HUES6 (cell line): ENCODE results near the gene ME3.

ENCODE experiments used
- H3K27ac ChIP-seq: 2 replicates; pipeline ENCODE4 v1.7.0; 2013; ENCODE audit warnings: low read depth, mild to moderate bottlenecking, low read length, inconsistent platforms
- H3K27me3 ChIP-seq: 2 replicates; pipeline ENCODE4 v1.6.1; 2013; ENCODE audit warnings: low read length; ENCODE audit not compliant: control insufficient read depth, insufficient read depth
- H3K36me3 ChIP-seq: 2 replicates; pipeline ENCODE4 v1.6.1; 2013; ENCODE audit warnings: low read length; ENCODE audit not compliant: control insufficient read depth, insufficient read depth
- H3K4me1 ChIP-seq: 2 replicates; pipeline ENCODE4 v1.6.1; 2013; ENCODE audit warnings: low read length; ENCODE audit not compliant: control insufficient read depth, insufficient read depth
- H3K4me3 ChIP-seq: 2 replicates; pipeline ENCODE4 v1.5.1; 2013; ENCODE audit warnings: low read depth, low read length
- H3K9ac ChIP-seq: one replicate; pipeline ENCODE4 v1.6.1; 2013; ENCODE audit warnings: mild to moderate bottlenecking, low read length
- H3K9me3 ChIP-seq: 2 replicates; pipeline ENCODE4 v1.6.1; 2013; ENCODE audit warnings: low read depth, low read length; ENCODE audit not compliant: control insufficient read depth, insufficient read depth

The ME3 gene

DNA sequence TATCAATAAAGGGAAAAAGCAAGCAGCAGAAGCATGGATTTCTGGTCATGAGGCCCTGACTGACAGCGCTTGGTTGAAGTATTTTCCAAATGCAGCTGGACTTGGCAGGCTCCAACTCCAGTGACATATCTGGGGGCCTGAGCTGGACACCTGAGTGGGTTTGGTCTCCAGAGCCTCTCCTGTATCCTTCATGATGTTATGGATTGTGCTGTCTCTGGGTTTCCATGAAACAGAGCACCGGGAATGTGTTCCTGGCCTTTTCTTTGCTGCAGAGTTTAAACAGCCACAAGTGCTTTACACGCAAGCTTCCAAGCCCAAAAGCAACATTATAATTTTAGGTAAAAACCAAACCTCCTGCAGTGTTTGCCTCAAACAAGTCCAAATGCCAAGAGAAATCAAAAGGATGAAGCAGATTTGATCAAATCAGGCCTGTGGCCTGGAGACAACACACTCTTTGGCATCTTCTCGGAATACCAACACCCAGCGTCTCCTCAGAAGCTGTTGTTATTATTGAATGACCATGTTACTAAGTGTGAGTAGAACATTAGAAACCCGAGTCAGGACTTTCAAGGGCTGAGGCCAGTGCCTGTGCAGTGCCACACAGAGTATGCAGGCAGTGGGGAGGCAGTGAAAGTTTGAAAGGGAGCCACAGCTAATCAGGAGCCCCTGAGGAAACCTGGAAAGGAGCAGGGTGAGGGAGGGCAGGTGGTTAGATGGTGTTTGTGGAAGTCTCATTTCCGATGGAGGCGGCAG lies 42.0 kb downstream of the ME3 start:
- H3K9me3 ChIP-seq = no peaks in the 10 kb centered on the region
- H3K27me3 ChIP-seq = no peaks in the 10 kb centered on the region
- H3K27ac ChIP-seq = no peak overlapping the region
- no peak overlapping the region for H3K4me3 ChIP-seq
- H3K4me1 ChIP-seq = peaks cover 11% of the 10 kb centered on the region; the same call in 1 of the 2 replicates
- H3K36me3 ChIP-seq = no peaks in the 10 kb centered on the region
- no peak overlapping the region for H3K9ac ChIP-seq

- Histone ChIP-seq H3K27me3 (no peaks in the 10 kb centered on the region), H3K4me3 (no peak overlapping the region)
Measured at GRCh38 chr11:86629045-86629706, 43.2 kb downstream of the ME3 start.

GRCh38 chr11:86627776-86628455 lies 44.5 kb downstream of the ME3 start:
- Histone ChIP-seq H3K27ac (no peak overlapping the region), H3K4me1 (peaks cover 9% of the 10 kb centered on the region; the same call in 1 of the 2 replicates), H3K9ac (no peak overlapping the region), H3K9me3 (no peaks in the 10 kb centered on the region), H3K36me3 (no peaks in the 10 kb centered on the region), H3K27me3 (no peaks in the 10 kb centered on the region), H3K4me3 (no peak overlapping the region)

More at GRCh38 chr11:86629045-86629706, 43.2 kb downstream of the ME3 start:
- Histone ChIP-seq H3K9me3 (no peaks in the 10 kb centered on the region), H3K4me1 (peaks cover 11% of the 10 kb centered on the region; the same call in 1 of the 2 replicates), H3K36me3 (no peaks in the 10 kb centered on the region), H3K9ac (no peak overlapping the region), H3K27ac (no peak overlapping the region)

DNA sequence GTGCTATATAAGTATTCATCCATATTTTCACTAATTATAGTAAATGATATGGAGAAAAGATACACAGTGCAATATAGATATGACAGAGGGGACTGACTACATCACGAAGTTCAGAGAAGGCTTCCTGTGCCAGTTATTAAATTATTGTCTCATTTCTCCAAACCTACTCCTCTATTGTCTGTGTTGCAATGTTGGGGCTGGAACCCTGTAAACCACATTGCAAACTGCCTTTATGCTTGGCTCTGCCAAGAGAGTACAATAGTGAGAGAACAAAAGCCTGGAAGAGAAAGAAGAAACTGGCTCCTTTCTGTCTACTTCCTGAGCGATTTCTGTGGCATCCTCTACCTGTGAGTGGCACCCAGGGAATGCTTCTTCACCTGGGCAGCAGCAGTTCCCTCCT lies 46.4 kb downstream of the ME3 start:
- Histone ChIP-seq H3K4me3 (no peak overlapping the region), H3K36me3 (no peaks in the 10 kb centered on the region), H3K9me3 (no peaks in the 10 kb centered on the region), H3K9ac (no peak overlapping the region), H3K27me3 (no peaks in the 10 kb centered on the region), H3K4me1 (no peaks in the 10 kb centered on the region), H3K27ac (no peak overlapping the region)

GRCh38 chr11:86625544-86625943 lies 46.9 kb downstream of the ME3 start:
- Histone ChIP-seq H3K36me3 (no peaks in the 10 kb centered on the region), H3K27ac (no peak overlapping the region), H3K9ac (no peak overlapping the region), H3K4me1 (no peaks in the 10 kb centered on the region), H3K27me3 (no peaks in the 10 kb centered on the region), H3K4me3 (no peak overlapping the region), H3K9me3 (no peaks in the 10 kb centered on the region)

DNA sequence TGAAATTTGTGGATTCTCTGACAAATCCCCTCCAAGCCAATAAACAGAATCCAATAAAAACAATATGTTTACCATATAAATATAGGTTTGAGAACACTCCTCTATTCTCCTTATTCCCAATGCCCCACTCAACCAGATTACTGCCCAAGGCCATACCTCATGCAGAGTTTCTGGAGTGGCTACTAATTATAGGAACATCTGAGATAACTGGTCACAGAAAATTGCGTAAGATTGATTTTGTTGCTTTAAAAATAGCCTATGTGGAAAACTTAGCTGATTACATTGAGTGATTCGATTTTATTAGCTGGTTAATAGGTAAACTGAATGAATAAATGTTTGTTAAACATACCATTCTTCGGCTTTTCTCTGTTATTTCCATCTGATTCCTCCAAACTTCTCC lies 48.0 kb downstream of the ME3 start:
- Histone ChIP-seq H3K4me3 (no peak overlapping the region), H3K4me1 (no peaks in the 10 kb centered on the region), H3K9ac (no peak overlapping the region), H3K27me3 (no peaks in the 10 kb centered on the region), H3K9me3 (no peaks in the 10 kb centered on the region), H3K27ac (no peak overlapping the region), H3K36me3 (no peaks in the 10 kb centered on the region)

DNA sequence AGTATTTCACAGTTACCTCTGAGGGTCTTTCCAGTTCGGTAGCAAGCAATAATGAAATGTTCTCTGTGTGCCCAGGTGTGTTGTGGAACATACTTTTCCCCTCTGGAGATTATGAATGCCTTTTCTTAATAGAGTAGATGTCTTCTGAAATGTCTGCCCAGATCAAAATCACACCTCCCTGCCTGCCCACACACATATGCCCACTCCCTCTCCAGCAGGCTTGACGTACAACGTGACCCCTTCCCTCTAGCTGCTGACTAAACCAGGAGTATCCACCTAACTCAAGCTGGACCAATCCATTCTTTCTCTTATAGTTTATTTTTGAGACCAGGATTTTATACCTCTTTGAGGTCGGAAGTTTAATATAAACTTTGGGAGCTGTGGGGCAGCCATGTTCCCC lies 48.7 kb downstream of the ME3 start:
- Histone ChIP-seq H3K9ac (no peak overlapping the region), H3K27ac (no peak overlapping the region), H3K9me3 (no peaks in the 10 kb centered on the region), H3K4me1 (no peaks in the 10 kb centered on the region), H3K36me3 (no peaks in the 10 kb centered on the region), H3K4me3 (no peak overlapping the region), H3K27me3 (no peaks in the 10 kb centered on the region)

- Histone ChIP-seq H3K9me3 (no peaks in the 10 kb centered on the region), H3K27me3 (no peaks in the 10 kb centered on the region), H3K36me3 (no peaks in the 10 kb centered on the region), H3K27ac (no peak overlapping the region), H3K4me3 (no peak overlapping the region), H3K4me1 (no peaks in the 10 kb centered on the region), H3K9ac (no peak overlapping the region)
Measured at GRCh38 chr11:86623041-86623621, 49.3 kb downstream of the ME3 start.

DNA sequence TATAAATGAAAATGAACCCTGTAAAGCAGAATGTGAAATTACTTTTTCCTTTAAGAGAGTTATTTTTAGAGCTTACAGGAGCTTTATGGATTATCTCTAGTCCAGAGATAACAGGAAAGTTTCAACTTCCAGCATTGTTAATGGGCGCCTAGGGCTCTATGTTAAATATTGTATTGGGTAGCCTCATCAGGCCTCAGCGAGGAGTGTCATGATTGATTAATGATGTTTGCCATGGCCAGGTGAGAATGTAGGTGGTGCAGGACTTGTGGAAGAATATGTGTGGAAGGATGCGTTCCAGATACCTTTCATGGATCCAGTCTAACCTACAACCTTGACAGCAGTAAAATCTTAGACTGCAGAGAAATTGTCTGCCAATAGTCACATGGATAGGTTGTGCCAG lies 50.6 kb downstream of the ME3 start:
- Histone ChIP-seq H3K4me1 (no peaks in the 10 kb centered on the region), H3K4me3 (no peak overlapping the region), H3K9ac (no peak overlapping the region), H3K27me3 (no peaks in the 10 kb centered on the region), H3K27ac (no peak overlapping the region), H3K36me3 (no peaks in the 10 kb centered on the region), H3K9me3 (no peaks in the 10 kb centered on the region)

GRCh38 chr11:86620891-86621521 lies 51.4 kb downstream of the ME3 start:
- H3K9me3 ChIP-seq = no peaks in the 10 kb centered on the region
- no peaks in the 10 kb centered on the region for H3K4me1 ChIP-seq
- H3K4me3 ChIP-seq = no peak overlapping the region
- no peaks in the 10 kb centered on the region for H3K36me3 ChIP-seq
- no peaks in the 10 kb centered on the region for H3K27me3 ChIP-seq
- H3K9ac ChIP-seq = no peak overlapping the region
- H3K27ac ChIP-seq = no peak overlapping the region
